Sigmoid colon (tissue), 4 donors: Measurements from ENCODE around the gene ENGASE.

Experiments
- POLR2AphosphoS5 ChIP-seq, 4 donors: sonication (generic); formaldehyde crosslinking; IDR thresholded peaks; one replicate each; pipeline ENCODE4 v1.6.1; 2017; ENCODE audit warnings: antibody characterized with exemption in 4 of 4
- TF ChIP-seq, protein P1 (sequence below), 4 experiments: fragments of 450-650 bp in 3 of 4; fragments of 200-600 bp in 1 of 4; IDR thresholded peaks; one replicate each; pipeline ENCODE4 v1.5.1; 2016 to 2019; ENCODE audit warnings: antibody characterized with exemption in 4 of 4, mild to moderate bottlenecking in 3 of 4, moderate library complexity in 2 of 4

DNA sequence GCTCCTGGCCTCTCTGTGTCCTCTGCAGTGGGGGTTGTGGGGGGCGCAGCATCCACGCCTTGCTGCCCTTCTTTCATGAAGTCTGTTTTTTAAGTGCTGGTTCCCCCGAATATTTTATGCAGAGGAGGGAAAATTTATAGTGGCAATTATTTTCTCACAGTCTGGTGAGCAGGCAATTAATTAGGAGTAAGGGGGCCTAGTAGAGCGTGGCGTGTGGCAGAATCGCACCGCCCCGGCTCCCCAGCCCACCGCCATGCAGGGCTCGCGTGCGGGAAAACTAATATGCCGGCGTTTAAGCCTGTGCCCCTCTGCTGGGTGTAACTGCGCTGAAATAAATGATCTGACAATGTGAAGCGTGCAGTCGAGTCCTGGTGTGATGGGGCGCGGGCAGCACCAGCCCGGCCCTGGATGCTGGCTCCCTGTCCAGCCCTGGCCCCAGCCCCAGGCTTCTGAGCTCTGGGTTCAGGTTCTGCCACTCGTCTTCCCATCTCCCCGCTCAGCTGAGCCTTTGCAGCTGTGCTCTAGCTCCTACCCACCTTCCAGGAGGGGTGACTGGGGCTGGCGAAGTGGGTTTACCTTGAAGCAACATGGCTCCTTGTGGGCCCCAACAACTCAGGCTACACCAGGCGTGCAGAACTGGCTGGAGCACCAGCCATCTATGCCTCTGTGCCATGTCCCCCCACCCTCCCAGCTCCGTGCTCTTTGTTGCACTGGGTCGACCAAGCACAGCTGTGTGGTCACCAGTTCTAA, 13.8 kb downstream of the ENGASE start:
- TF ChIP-seq POLR2AphosphoS5 (IDR thresholded peaks at IDR 0.05): no peak
- TF ChIP-seq, protein P1, sequence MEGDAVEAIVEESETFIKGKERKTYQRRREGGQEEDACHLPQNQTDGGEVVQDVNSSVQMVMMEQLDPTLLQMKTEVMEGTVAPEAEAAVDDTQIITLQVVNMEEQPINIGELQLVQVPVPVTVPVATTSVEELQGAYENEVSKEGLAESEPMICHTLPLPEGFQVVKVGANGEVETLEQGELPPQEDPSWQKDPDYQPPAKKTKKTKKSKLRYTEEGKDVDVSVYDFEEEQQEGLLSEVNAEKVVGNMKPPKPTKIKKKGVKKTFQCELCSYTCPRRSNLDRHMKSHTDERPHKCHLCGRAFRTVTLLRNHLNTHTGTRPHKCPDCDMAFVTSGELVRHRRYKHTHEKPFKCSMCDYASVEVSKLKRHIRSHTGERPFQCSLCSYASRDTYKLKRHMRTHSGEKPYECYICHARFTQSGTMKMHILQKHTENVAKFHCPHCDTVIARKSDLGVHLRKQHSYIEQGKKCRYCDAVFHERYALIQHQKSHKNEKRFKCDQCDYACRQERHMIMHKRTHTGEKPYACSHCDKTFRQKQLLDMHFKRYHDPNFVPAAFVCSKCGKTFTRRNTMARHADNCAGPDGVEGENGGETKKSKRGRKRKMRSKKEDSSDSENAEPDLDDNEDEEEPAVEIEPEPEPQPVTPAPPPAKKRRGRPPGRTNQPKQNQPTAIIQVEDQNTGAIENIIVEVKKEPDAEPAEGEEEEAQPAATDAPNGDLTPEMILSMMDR (IDR thresholded peaks at IDR 0.05): no peak
